CD14-positive monocyte (primary cell): ENCODE results near the gene PRDM1. TPM values are rescaled to one million over a fixed set of nuclear protein-coding genes. Genes with fewer than 3 reads are reported as not detected.
A peak's percentile ranks its signal among the peaks of the same experiment; 100 is the strongest.

Source experiments
- DNase-seq, 3 donors: peaks; one replicate each; pipeline ENCODE4 v3.0.0-alpha.2; 2011 to 2022
- H2AFZ ChIP-seq: 2 replicates; pipeline ENCODE4 v1.6.0; 2012; ENCODE audit warnings: mild to moderate bottlenecking, low read depth, low read length, inconsistent platforms; ENCODE audit not compliant: insufficient read depth, poor library complexity, severe bottlenecking
- H3K27ac ChIP-seq, 2 donors: 1 replicate in 1 of 2; 2 replicates in 1 of 2; pipeline ENCODE4 v1.5.1; 2012 to 2013; ENCODE audit warnings: low read length in 2 of 2, control low read depth in 1 of 2, inconsistent platforms in 1 of 2, low read depth in 1 of 2, mild to moderate bottlenecking in 1 of 2
- H3K27me3 ChIP-seq, 2 donors: one replicate each; pipeline versions ENCODE4 v1.6.0 to v1.6.1; 2011 to 2013; ENCODE audit warnings: low read length in 2 of 2; ENCODE audit not compliant: control insufficient read depth in 2 of 2, insufficient read depth in 2 of 2
- H3K36me3 ChIP-seq, 2 donors: replicated peaks in 1 of 2; 1 replicate in 1 of 2; 2 replicates in 1 of 2; pipeline versions ENCODE4 v1.5.1 to v1.6.1; 2012 to 2013; ENCODE audit warnings: low read length in 2 of 2, control low read depth in 1 of 2, inconsistent platforms in 1 of 2, mild to moderate bottlenecking in 1 of 2; ENCODE audit not compliant: insufficient read depth in 2 of 2, control insufficient read depth in 1 of 2
- H3K4me1 ChIP-seq, 2 donors: 1 replicate in 1 of 2; 2 replicates in 1 of 2; pipeline versions ENCODE4 v1.5.1 to v1.6.1; 2012 to 2013; ENCODE audit warnings: low read length in 2 of 2, control low read depth in 1 of 2, inconsistent platforms in 1 of 2, mild to moderate bottlenecking in 1 of 2, moderate library complexity in 1 of 2; ENCODE audit not compliant: insufficient read depth in 2 of 2, control insufficient read depth in 1 of 2
- H3K4me2 ChIP-seq: replicated peaks from 2 replicates; pipeline ENCODE3; 2012; ENCODE audit warnings: low read length, moderate library complexity, mild to moderate bottlenecking; ENCODE audit not compliant: poor library complexity, severe bottlenecking; ENCODE audit errors: extremely low read depth
- H3K4me3 ChIP-seq, 3 experiments: fragments of 200-600 bp in 1 of 3; sonication (generic) in 1 of 3; replicated peaks in 1 of 3; 1 replicate in 2 of 3; 2 replicates in 1 of 3; pipeline ENCODE4 v1.5.1; 2011 to 2013; ENCODE audit warnings: low read length in 3 of 3, mild to moderate bottlenecking in 3 of 3, control low read depth in 2 of 3, low read depth in 2 of 3, inconsistent platforms in 1 of 3, moderate library complexity in 1 of 3
- H3K79me2 ChIP-seq: 2 replicates; pipeline ENCODE4 v1.6.0; 2012; ENCODE audit warnings: mild to moderate bottlenecking, control low read depth, inconsistent platforms, low read length, moderate library complexity; ENCODE audit not compliant: insufficient read depth
- H3K9ac ChIP-seq: 2 replicates; pipeline ENCODE4 v1.6.0; 2017; ENCODE audit warnings: low read length, mild to moderate bottlenecking; ENCODE audit not compliant: insufficient read depth, poor library complexity, severe bottlenecking
- H3K9me3 ChIP-seq, 2 donors: replicated peaks in 1 of 2; 1 replicate in 1 of 2; 2 replicates in 1 of 2; pipeline versions ENCODE4 v1.5.1 to v1.6.1; 2012 to 2013; ENCODE audit warnings: low read length in 2 of 2, control low read depth in 1 of 2; ENCODE audit not compliant: control insufficient read depth in 1 of 2, insufficient read depth in 1 of 2
- H4K20me1 ChIP-seq: 2 replicates; pipeline ENCODE4 v1.6.0; 2012; ENCODE audit warnings: mild to moderate bottlenecking, low read length, control low read depth, moderate library complexity; ENCODE audit not compliant: insufficient read depth
- H3K27ac Mint-ChIP-seq, 7 donors: one replicate each; pipeline ENCODE4 v1.8.0; 2020; ENCODE audit warnings: mild to moderate bottlenecking in 7 of 7, mixed read lengths in 7 of 7, moderate library complexity in 6 of 7, inconsistent platforms in 2 of 7
- H3K27me3 Mint-ChIP-seq, 3 donors: one replicate each; pipeline ENCODE4 v1.8.0; 2021 to 2022; ENCODE audit warnings: low read depth in 3 of 3, mild to moderate bottlenecking in 3 of 3, mixed read lengths in 3 of 3, moderate library complexity in 3 of 3, inconsistent platforms in 1 of 3
- H3K36me3 Mint-ChIP-seq, 2 donors: one replicate each; pipeline ENCODE4 v1.8.0; 2020; ENCODE audit warnings: mixed read lengths in 2 of 2, inconsistent platforms in 1 of 2, mild to moderate bottlenecking in 1 of 2
- H3K4me1 Mint-ChIP-seq: one replicate; pipeline ENCODE4 v1.8.0; 2020; ENCODE audit warnings: mild to moderate bottlenecking, mixed read lengths
- H3K4me3 Mint-ChIP-seq, 2 donors: one replicate each; pipeline ENCODE4 v1.8.0; 2020; ENCODE audit warnings: mild to moderate bottlenecking in 2 of 2, mixed read lengths in 2 of 2, moderate library complexity in 1 of 2
- H3K9me3 Mint-ChIP-seq, 7 donors: one replicate each; pipeline ENCODE4 v1.8.0; 2020 to 2022; ENCODE audit warnings: mixed read lengths in 7 of 7, mild to moderate bottlenecking in 6 of 7, moderate library complexity in 6 of 7, inconsistent platforms in 2 of 7
- WGBS: methylation state at CpG from one replicate; pipeline ENCODE4 v1.1.5; 2013; ENCODE audit warnings: missing lambda C conversion rate; ENCODE audit not compliant: insufficient coverage; 5-methylcytosine and 5-hydroxymethylcytosine counted together
- intact Hi-C, 2 donors: fragments of 100-400 bp; cut with micrococcal nuclease; formaldehyde crosslinking; loops; one replicate each; pipeline versions ENCODE4 v1.15.0 to v1.15.1; 2023
- polyA plus RNA-seq, 3 donors: library from polyadenylated mRNA; depleted of rRNA in 1 of 3; unstranded in 2 of 3; stranded (reverse) in 1 of 3; fragments of 300-500 nt in 2 of 3; fragments of >200 nt in 1 of 3; fragmentation: Illumina TruSeq in 2 of 3; gene quantifications; 1 replicate in 2 of 3; 2 replicates in 1 of 3; pipeline ENCODE4 v1.2.3, GENCODE V29; 2012 to 2021
- TF ChIP-seq, protein P1 (sequence below): fragments of 200-600 bp; IDR thresholded peaks from one replicate; pipeline ENCODE4 v1.8.0; 2022; ENCODE audit warnings: antibody characterized with exemption, mild to moderate bottlenecking

PRDM1 gene
- polyA plus RNA-seq, 3 donors, result 1.8 to 14.9 (median 5.2) TPM

DNA sequence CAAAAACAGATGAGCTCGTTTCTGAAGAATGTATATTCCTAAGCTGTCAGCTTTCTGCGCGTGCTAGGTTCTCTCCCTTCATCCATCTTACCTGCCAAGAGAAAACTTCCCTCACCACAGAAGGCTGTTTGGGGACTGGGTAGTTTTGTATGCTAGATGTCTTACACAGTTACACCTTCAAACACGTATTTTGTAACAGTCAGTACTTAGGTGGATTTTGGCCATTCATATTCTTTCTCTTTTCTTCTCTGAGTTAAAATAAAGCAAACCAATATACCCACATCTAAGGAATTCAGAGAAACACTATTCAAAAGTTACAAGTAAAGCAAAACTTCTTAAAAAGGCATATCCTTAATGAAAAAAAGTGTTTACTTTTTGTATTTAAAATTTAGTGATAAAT lies 35.6 kb upstream of the PRDM1 start:
- Histone ChIP-seq H3K27ac (no peak overlapping the region), H3K9ac (no peak overlapping the region), H3K4me3 (no peak overlapping the region), H3K4me1 (no peaks in the 10 kb centered on the region), H3K36me3 (no peaks in the 10 kb centered on the region), H3K27me3 (no peaks in the 10 kb centered on the region), H3K79me2 (no peaks in the 10 kb centered on the region), H4K20me1 (no peaks in the 10 kb centered on the region), H3K9me3 (no peaks in the 10 kb centered on the region), H2AFZ (no peak overlapping the region), H3K4me2 (no peak overlapping the region)
- no peaks in the 10 kb centered on the region for H3K9me3 Mint-ChIP-seq
- H3K4me1 Mint-ChIP-seq, result no peaks in the 10 kb centered on the region
- WGBS, result no CpG with 5 or more reads among the region's 4 CpGs
- no peak overlapping the region for H3K4me3 Mint-ChIP-seq
- peaks cover 0 to 7% (median 2%) of the 10 kb centered on the region in 3 donors for H3K27me3 Mint-ChIP-seq
- H3K27ac Mint-ChIP-seq, result no peak overlapping the region
- intact Hi-C loops, result no loop called here
- H3K36me3 Mint-ChIP-seq, result no peaks in the 10 kb centered on the region
- DNase-seq, result no peak
- TF ChIP-seq, protein P1, sequence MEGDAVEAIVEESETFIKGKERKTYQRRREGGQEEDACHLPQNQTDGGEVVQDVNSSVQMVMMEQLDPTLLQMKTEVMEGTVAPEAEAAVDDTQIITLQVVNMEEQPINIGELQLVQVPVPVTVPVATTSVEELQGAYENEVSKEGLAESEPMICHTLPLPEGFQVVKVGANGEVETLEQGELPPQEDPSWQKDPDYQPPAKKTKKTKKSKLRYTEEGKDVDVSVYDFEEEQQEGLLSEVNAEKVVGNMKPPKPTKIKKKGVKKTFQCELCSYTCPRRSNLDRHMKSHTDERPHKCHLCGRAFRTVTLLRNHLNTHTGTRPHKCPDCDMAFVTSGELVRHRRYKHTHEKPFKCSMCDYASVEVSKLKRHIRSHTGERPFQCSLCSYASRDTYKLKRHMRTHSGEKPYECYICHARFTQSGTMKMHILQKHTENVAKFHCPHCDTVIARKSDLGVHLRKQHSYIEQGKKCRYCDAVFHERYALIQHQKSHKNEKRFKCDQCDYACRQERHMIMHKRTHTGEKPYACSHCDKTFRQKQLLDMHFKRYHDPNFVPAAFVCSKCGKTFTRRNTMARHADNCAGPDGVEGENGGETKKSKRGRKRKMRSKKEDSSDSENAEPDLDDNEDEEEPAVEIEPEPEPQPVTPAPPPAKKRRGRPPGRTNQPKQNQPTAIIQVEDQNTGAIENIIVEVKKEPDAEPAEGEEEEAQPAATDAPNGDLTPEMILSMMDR, result no peak

DNA sequence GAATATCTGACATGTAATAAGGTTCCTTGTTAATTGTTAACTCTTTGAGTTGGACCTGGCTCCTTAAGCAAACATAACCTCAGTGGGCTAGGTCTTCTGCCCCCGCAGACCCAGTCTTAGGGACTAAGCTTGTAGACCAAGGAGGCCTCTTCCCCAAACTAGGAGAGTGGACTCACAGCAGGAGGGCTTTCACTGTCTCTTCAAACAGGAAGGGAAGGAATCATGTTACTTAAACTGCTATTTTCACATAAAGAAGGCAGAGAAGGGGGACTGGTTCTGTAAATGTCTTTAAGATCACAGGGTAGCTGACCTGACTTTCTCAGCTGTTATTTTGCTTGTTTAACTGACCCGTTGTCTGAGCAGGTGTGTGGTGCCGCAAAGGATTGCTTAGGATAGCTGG lies 34.9 kb upstream of the PRDM1 start:
- no peaks in the 10 kb centered on the region for H3K4me1 ChIP-seq
- H3K79me2 ChIP-seq, result no peaks in the 10 kb centered on the region
- no peaks in the 10 kb centered on the region for H3K9me3 Mint-ChIP-seq
- intact Hi-C loops, result no loop called here
- 83% methylated on average over 2 of the region's 3 CpGs for WGBS
- DNase-seq, result no peak
- H3K27ac ChIP-seq, result no peak overlapping the region
- H3K9ac ChIP-seq, result no peak overlapping the region
- H3K27me3 Mint-ChIP-seq, result peaks cover 0 to 4% (median 2%) of the 10 kb centered on the region in 3 donors
- TF ChIP-seq, protein P1, result no peak
- H3K27me3 ChIP-seq, result no peaks in the 10 kb centered on the region
- no peaks in the 10 kb centered on the region for H3K36me3 Mint-ChIP-seq
- no peak overlapping the region for H3K4me3 Mint-ChIP-seq
- no peak overlapping the region for H3K4me3 ChIP-seq
- no peaks in the 10 kb centered on the region for H3K36me3 ChIP-seq
- H3K4me2 ChIP-seq, result no peak overlapping the region
- H3K4me1 Mint-ChIP-seq, result no peaks in the 10 kb centered on the region
- H2AFZ ChIP-seq, result no peak overlapping the region
- peak overlapping the region in 1 of 7 donors; percentile 22 for H3K27ac Mint-ChIP-seq
- H4K20me1 ChIP-seq, result no peaks in the 10 kb centered on the region
- H3K9me3 ChIP-seq, result no peaks in the 10 kb centered on the region
